Measurements from ENCODE around the gene GNB1L. TPM values are rescaled to one million over a fixed set of nuclear protein-coding genes. Genes with fewer than 3 reads are reported as not detected.

Gene GNB1L
- total and polyA plus RNA-seq, 2 of the 13 experiments (the other 11 are each of a cell fraction or from before 2014, with no cell fraction given), result 2.5 to 7.4 TPM

DNA sequence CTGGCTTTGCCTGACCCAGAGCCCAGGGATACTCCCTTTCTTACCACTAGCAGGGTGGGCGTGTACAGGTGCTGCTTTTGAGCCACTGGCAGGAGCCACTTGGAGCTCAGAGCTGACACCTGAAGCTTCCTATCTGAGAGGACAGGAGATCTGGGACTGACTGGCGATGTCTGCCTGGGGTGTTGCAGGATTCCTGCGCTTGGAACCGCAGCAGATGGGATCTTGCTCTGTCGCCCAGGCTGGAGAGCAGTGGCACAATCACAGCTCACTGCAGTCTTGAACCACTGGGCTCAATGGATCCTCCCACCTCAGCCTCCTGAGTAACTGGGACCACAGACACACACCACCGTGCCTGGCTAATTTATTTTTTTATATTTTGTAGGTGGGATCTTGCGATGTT is 113.6 kb downstream of the GNB1L start:
- in situ Hi-C loops (cut with HindIII; ENCODE audit: extremely low pct_ligation_motif_present, low pct_unique_long_range_greater_than_20kb), result no loop called here
- peaks cover 13 to 82% of the 10 kb centered on the region in 2 experiments for H3K27me3 ChIP-seq (ENCODE audit: control insufficient read depth in 1 of 2, insufficient read depth in 2 of 2, low read length in 2 of 2)
- H3K4me2 ChIP-seq (ENCODE audit: low read depth, low read length), result no peak overlapping the region
- H4K20me1 ChIP-seq (ENCODE audit: insufficient read depth, low read length), result peaks cover 3% of the 10 kb centered on the region; the same call in 1 of the 2 replicates
- H2AFZ ChIP-seq (ENCODE audit: low read length), result no peak overlapping the region
- FAIRE-seq, result no peak
- no peak overlapping the region for H3K4me3 ChIP-seq (replicated peaks in 1 of 3; ENCODE audit: insufficient read depth in 1 of 3, low read depth in 2 of 3, low read length in 3 of 3)
- H3K36me3 ChIP-seq (replicated peaks in 1 of 2; ENCODE audit: control insufficient read depth in 1 of 2, insufficient read depth in 2 of 2, low read length in 2 of 2), result no peaks in the 10 kb centered on the region
- ChIA-PET POLR2A (no interaction called here), CTCF (ENCODE audit: low intra/inter-chr PET ratio, low total read pairs) (no interaction called here)
- no peak overlapping the region for H3K27ac ChIP-seq (ENCODE audit: extremely low read length, insufficient read depth, low read length)
- TF ChIP-seq CHD4 (IDR thresholded peaks at IDR 0.05; ENCODE audit: borderline replicate concordance, low read length) (no peak), ZNF567 (CRISPR knock-in tag; IDR thresholded peaks at IDR 0.05; ENCODE audit: borderline replicate concordance) (no peak), ZNF430 (CRISPR knock-in tag; IDR thresholded peaks at IDR 0.05) (no peak), ETV5 (CRISPR knock-in tag; IDR thresholded peaks at IDR 0.05; ENCODE audit: borderline replicate concordance) (no peak), ZNF180 (CRISPR knock-in tag; IDR thresholded peaks at IDR 0.05; ENCODE audit: borderline replicate concordance, low read depth) (no peak), JDP2 (CRISPR knock-in tag; IDR thresholded peaks at IDR 0.05; ENCODE audit: borderline replicate concordance) (no peak), RAD21 (CRISPR knock-in tag; IDR thresholded peaks at IDR 0.05) (no peak), TEAD2 (CRISPR knock-in tag; IDR thresholded peaks at IDR 0.05) (no peak), HNRNPH1 (optimal IDR thresholded peaks at IDR 0.05; ENCODE audit: low read depth, low read length) (no peak), TAF1 (CRISPR knock-in tag; IDR thresholded peaks at IDR 0.05) (no peak), HOXD1 (CRISPR knock-in tag; IDR thresholded peaks at IDR 0.05) (no peak), ONECUT2 (CRISPR knock-in tag; IDR thresholded peaks at IDR 0.05) (no peak)
- TF ChIP-seq, protein P1, sequence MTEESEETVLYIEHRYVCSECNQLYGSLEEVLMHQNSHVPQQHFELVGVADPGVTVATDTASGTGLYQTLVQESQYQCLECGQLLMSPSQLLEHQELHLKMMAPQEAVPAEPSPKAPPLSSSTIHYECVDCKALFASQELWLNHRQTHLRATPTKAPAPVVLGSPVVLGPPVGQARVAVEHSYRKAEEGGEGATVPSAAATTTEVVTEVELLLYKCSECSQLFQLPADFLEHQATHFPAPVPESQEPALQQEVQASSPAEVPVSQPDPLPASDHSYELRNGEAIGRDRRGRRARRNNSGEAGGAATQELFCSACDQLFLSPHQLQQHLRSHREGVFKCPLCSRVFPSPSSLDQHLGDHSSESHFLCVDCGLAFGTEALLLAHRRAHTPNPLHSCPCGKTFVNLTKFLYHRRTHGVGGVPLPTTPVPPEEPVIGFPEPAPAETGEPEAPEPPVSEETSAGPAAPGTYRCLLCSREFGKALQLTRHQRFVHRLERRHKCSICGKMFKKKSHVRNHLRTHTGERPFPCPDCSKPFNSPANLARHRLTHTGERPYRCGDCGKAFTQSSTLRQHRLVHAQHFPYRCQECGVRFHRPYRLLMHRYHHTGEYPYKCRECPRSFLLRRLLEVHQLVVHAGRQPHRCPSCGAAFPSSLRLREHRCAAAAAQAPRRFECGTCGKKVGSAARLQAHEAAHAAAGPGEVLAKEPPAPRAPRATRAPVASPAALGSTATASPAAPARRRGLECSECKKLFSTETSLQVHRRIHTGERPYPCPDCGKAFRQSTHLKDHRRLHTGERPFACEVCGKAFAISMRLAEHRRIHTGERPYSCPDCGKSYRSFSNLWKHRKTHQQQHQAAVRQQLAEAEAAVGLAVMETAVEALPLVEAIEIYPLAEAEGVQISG (CRISPR knock-in tag; IDR thresholded peaks at IDR 0.05), result no peak
- TF ChIP-seq, protein P2, sequence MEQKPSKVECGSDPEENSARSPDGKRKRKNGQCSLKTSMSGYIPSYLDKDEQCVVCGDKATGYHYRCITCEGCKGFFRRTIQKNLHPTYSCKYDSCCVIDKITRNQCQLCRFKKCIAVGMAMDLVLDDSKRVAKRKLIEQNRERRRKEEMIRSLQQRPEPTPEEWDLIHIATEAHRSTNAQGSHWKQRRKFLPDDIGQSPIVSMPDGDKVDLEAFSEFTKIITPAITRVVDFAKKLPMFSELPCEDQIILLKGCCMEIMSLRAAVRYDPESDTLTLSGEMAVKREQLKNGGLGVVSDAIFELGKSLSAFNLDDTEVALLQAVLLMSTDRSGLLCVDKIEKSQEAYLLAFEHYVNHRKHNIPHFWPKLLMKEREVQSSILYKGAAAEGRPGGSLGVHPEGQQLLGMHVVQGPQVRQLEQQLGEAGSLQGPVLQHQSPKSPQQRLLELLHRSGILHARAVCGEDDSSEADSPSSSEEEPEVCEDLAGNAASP (CRISPR knock-in tag; IDR thresholded peaks at IDR 0.05; ENCODE audit: borderline replicate concordance), result no peak
- H3K9me3 ChIP-seq (ENCODE audit: low read length), result no peaks in the 10 kb centered on the region
- DNase-seq (ENCODE audit: low spot score), result no peak
- no peaks in the 10 kb centered on the region for H3K79me2 ChIP-seq (ENCODE audit: insufficient read depth, low read length)
- BruUV-seq (replicated peaks), result no TSS peak
- peaks cover 13% of the 10 kb centered on the region for H3K4me1 ChIP-seq (ENCODE audit: insufficient read depth, low read length)
- intact Hi-C loops (cut with micrococcal nuclease; ENCODE audit: unreplicated experiment), result no loop called here
- 33% methylated on average over 3 of the region's 7 CpGs for WGBS (ENCODE audit: low lambda C conversion rate)
- no peak for ATAC-seq
- H3K9ac ChIP-seq (ENCODE audit: insufficient read depth, low read depth, low read length), result no peak overlapping the region

Data from HepG2 (cell line).